Subcutaneous adipose tissue (tissue), 4 donors: ENCODE data around the gene PAK1. TPM values are rescaled to one million over a fixed set of nuclear protein-coding genes. Genes with fewer than 3 reads are reported as not detected.

Experiments used
- CTCF ChIP-seq: fragments of 450-650 bp; IDR thresholded peaks from one replicate; pipeline ENCODE4 v1.5.1; 2016; ENCODE audit warnings: low read depth, mild to moderate bottlenecking, control low read depth, antibody characterized with exemption, moderate library complexity
- total RNA-seq, 4 donors: library from RNA; depleted of rRNA; stranded (reverse); fragments of >200 nt; gene quantifications; one replicate each; pipeline ENCODE4 v1.1.0, GENCODE V29; 2016

Gene PAK1
- total RNA-seq, 4 donors from 2014 or later = 17.0 to 41.3 (median 28.4) TPM

DNA sequence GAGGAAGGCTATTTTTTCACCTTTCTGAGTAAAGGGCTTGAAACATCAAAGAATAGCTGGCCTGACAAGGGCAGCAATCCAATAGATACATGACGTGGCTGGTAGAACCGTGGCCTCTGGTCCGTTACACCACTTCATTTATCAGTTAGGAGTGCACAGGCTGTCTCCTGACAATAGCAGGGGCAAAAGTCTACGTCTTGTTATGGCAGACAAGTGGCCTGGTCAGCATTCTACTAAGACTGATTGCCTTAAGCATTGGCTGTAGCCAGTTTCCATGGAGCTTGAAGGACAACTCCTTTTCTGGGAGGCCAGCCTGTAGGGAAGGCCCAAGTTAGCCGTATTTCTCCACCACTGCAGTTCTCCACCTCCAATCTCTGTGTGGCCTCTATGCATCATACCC lies 163.2 kb downstream of the PAK1 start:
- no peak for TF ChIP-seq CTCF

GRCh38 chr11:77309401-77310085 lies 164.4 kb downstream of the PAK1 start:
- no peak for TF ChIP-seq CTCF

DNA sequence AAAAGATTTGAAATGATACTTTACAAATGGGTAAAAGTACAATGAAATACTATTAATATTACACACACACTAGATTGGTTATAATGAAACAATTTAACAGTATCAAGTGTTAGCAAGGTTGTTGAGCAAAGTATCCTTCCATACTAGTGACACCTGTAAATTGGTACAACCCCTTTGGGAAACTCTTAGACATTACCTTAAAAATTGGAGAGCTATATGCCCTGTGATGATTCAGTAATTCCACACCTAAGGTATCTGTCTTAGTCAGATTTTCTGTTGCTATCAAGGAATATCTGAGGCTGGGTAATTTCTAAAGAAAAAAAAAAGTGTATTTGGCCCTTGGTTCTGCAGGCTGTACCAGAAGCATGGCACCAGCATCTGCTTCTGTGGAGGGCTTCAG lies 165.1 kb downstream of the PAK1 start:
- TF ChIP-seq CTCF = no peak

GRCh38 chr11:77303328-77303727 lies 170.6 kb downstream of the PAK1 start:
- TF ChIP-seq CTCF = no peak

GRCh38 chr11:77302752-77303151 lies 171.1 kb downstream of the PAK1 start:
- TF ChIP-seq CTCF = no peak

DNA sequence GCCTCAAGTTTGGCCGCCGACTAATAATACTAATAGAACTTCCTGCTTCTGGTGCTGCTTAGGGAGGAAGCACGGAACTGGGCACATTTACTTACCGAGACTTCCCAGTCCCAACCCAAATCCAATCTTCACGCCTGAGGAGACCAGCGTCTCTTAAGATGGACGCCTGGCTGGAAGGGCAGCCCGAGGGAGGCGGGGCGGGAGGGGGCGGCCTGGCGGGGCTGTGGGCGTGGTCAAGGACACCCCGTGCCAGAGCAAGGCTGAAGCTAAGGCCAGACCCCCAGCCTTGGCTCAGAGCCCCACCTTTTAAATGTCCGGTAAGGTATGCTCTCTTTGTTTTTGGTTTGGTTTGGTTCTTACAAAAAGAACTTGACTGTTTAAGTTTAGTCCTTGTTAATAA lies 172.4 kb downstream of the PAK1 start, which contains the start of gene GDPD4:
Gene GDPD4 (minus strand): TSS at position 177 of the 400 bp plus-strand sequence. CDS start 16,549 bp downstream, outside the sequence.
- no peak for TF ChIP-seq CTCF

- no peak for TF ChIP-seq CTCF
Measured at GRCh38 chr11:77300695-77301094, 173.2 kb downstream of the PAK1 start.
